ENCODE data around the gene ZBED1. TPM values are rescaled to one million over a fixed set of nuclear protein-coding genes. Genes with fewer than 3 reads are reported as not detected.
"Not testable (repeated sequence)": the region's sequence is repeated elsewhere in the genome, so short reads cannot be mapped to it uniquely, and the experiment has no call there.

ZBED1 gene
- total RNA-seq, 1 donor from 2014 or later = 39.8 TPM

DNA sequence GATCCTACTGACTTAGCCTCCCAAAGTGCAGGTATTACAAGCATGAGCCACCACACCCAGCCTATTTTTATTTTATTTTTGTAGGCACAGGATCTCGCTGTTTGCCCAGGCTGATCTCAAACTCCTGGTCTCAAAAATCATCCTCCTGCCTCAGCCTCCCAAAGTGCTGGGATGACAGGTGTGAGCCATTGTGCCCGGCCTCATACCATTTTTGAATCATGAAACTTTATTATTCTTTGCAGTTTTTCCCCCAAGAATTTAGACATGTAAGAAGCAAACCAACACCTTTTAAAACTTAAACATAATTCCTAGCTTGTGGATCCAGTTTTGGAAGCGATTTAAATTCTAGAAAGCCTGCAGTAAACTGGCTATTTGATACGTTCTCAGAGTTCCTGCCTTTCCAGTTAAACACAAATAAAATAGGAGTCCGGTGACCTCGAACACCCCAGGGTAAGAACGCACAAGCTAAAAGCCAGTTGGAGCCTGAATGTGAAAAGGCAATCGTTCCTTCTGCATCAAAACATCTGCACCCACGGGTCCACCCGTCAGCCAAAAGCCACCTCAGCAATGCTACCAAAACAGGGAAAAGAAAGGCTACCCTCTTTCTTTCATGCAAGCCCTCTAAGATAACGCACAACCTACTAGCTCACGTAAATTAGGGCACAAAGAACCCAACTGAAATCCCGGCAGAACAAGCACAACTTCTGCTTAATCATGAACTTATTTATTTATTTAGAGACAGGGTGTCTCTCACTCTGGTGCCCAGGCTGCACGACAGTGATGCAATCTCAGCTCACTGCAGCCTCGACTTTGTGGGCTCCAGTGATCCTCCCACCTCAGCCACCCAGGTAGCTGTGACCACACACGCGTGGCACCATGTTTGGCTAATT, 39.7 kb downstream of the ZBED1 start:
- H3K9me3 Mint-ChIP-seq; H3K27ac Mint-ChIP-seq; H3K36me3 Mint-ChIP-seq (ENCODE audit: low read depth); H3K4me3 Mint-ChIP-seq; H3K4me1 Mint-ChIP-seq (ENCODE audit: low read depth); intact Hi-C loops (cut with micrococcal nuclease); H3K27me3 Mint-ChIP-seq (ENCODE audit: insufficient read depth); DNase-seq (ENCODE audit: low spot score): not testable (repeated sequence)

- DNase-seq (ENCODE audit: low spot score); H3K9me3 Mint-ChIP-seq; H3K4me1 Mint-ChIP-seq (ENCODE audit: low read depth); H3K27me3 Mint-ChIP-seq (ENCODE audit: insufficient read depth); H3K4me3 Mint-ChIP-seq; H3K36me3 Mint-ChIP-seq (ENCODE audit: low read depth); H3K27ac Mint-ChIP-seq; intact Hi-C loops (cut with micrococcal nuclease): not testable (repeated sequence)
Measured at GRCh38 chrX:2460048-2460447, 40.7 kb downstream of the ZBED1 start.

DNA sequence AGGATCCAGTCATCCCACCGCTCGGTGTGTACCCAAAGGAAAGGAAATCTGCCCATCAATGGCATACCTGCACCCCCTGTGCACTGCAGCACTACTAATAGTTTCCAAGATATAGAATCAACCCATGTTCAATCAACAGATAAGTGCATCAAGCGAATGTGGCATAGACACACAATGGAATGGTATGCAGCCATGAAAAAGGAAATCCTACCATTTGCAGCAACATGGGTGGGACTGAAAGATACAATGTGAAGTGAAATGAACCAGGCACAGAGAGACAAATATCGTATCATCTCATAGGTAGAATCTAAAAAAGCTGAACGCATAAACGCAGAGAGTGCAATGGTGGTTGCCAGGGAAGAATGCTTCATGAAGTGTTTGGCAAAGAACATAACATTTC, 42.5 kb downstream of the ZBED1 start:
- Mint-ChIP-seq H3K36me3 (ENCODE audit: low read depth) (peaks cover 6% of the 10 kb centered on the region), H3K27me3 (ENCODE audit: insufficient read depth) (no peaks in the 10 kb centered on the region), H3K9me3 (peaks cover 5% of the 10 kb centered on the region), H3K4me1 (ENCODE audit: low read depth) (no peaks in the 10 kb centered on the region), H3K27ac (no peak overlapping the region), H3K4me3 (no peak overlapping the region)
- no peak for DNase-seq (ENCODE audit: low spot score)
- intact Hi-C loops (cut with micrococcal nuclease) = no loop called here

DNA sequence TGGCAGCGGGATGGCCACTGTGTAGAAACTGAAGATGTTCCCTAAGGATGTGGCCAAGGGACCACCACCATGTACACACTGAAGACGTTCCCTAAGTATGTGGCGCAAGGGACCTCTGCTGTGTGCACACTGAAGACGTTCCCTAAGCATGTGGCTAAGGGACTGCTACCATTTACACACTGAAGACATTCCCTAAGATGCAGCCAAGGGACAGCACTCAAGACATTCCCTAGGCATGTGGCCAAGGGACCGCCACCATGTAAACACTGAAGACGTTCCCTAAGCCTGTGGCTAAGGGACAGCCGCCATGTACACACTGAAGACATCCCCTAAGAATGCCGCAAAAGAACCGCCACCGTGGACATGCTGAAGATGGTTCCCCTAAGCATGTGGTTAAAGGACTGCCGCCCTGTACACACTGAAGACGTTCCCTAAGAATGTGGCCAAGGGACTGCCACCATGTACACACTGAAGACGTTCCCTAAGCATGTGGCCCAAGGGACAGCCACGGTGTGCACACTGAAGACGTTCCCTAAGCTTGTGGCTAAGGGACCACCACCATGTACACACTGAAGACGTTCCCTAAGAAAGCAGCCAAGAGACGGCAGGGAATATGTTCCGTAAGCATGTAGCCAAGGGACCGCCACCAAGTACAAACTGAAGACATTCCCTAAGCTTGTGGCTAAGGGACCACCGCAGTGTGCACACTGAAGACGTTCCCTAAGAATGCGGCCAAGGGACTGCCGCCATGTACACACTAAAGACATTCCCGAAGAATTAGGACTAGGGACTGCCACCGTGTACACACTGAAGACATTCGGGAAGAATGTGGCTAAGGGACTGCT, 43.3 kb downstream of the ZBED1 start:
- Mint-ChIP-seq H3K27me3 (ENCODE audit: insufficient read depth) (no peaks in the 10 kb centered on the region), H3K9me3 (peaks cover 11% of the 10 kb centered on the region), H3K4me1 (ENCODE audit: low read depth) (no peaks in the 10 kb centered on the region), H3K4me3 (no peak overlapping the region), H3K36me3 (ENCODE audit: low read depth) (peaks cover 6% of the 10 kb centered on the region), H3K27ac (no peak overlapping the region)
- DNase-seq (ENCODE audit: low spot score) = no peak
- intact Hi-C loops (cut with micrococcal nuclease) = no loop called here

DNA sequence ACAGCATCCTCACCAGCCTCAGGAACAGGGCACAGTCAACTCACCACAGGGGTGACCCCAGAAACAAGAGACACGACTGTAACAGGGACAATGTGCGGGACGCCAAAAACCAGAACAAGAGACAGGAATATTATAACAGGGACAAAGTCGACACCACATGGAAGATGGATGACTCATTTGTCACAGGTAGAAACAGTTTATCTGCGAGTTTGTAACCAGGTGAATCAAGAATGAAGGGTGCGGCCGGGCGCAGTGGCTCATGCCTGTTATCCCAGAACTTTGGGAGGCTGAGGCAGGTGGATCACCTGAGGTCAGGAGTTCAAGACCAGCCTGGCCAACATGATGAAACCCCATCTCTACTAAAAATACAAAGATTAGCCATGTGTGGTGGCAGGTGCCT, 44.7 kb downstream of the ZBED1 start:
- peaks cover 13% of the 10 kb centered on the region for H3K9me3 Mint-ChIP-seq
- H3K4me1 Mint-ChIP-seq (ENCODE audit: low read depth); H3K27ac Mint-ChIP-seq; H3K36me3 Mint-ChIP-seq (ENCODE audit: low read depth); H3K27me3 Mint-ChIP-seq (ENCODE audit: insufficient read depth); DNase-seq (ENCODE audit: low spot score); H3K4me3 Mint-ChIP-seq; intact Hi-C loops (cut with micrococcal nuclease): not testable (repeated sequence)

GRCh38 chrX:2454620-2455019, 46.2 kb downstream of the ZBED1 start:
- H3K9me3 Mint-ChIP-seq = peaks cover 13% of the 10 kb centered on the region
- H3K4me3 Mint-ChIP-seq; H3K27ac Mint-ChIP-seq; intact Hi-C loops (cut with micrococcal nuclease); H3K4me1 Mint-ChIP-seq (ENCODE audit: low read depth); H3K27me3 Mint-ChIP-seq (ENCODE audit: insufficient read depth); H3K36me3 Mint-ChIP-seq (ENCODE audit: low read depth); DNase-seq (ENCODE audit: low spot score): not testable (repeated sequence)

GRCh38 chrX:2452799-2453198, 48.0 kb downstream of the ZBED1 start:
- no peaks in the 10 kb centered on the region for H3K4me1 Mint-ChIP-seq (ENCODE audit: low read depth)

DNA sequence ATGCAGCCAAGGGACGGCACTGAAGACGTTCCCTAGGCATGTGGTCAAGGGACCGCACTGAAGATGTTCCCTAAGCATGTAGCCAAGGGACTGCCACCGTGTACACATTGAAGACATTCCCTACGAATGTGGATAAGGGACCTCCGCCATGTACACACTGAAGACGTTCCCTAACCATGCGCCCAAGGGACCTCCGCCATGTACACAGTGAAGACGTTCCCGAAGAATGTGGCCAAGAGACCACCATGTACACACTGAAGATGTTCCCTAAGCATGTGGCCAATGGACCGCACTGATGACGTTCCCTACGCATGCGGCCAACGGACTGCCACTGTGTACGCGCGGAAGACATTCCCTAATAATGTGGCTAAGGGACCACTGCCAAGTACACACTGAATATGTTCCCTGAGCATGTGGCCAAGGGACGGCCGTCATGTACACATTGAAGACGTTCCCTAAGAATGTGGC, 48.4 kb downstream of the ZBED1 start:
- Mint-ChIP-seq H3K27me3 (ENCODE audit: insufficient read depth) (no peaks in the 10 kb centered on the region), H3K27ac (no peak overlapping the region), H3K9me3 (peaks cover 13% of the 10 kb centered on the region), H3K36me3 (ENCODE audit: low read depth) (peaks cover 5% of the 10 kb centered on the region), H3K4me1 (ENCODE audit: low read depth) (no peaks in the 10 kb centered on the region), H3K4me3 (no peak overlapping the region)
- DNase-seq (ENCODE audit: low spot score) = no peak
- intact Hi-C loops (cut with micrococcal nuclease) = no loop called here

More at GRCh38 chrX:2452799-2453198, 48.0 kb downstream of the ZBED1 start:
- H3K27me3 Mint-ChIP-seq (ENCODE audit: insufficient read depth) = no peaks in the 10 kb centered on the region
- no peak for DNase-seq (ENCODE audit: low spot score)
- no peak overlapping the region for H3K27ac Mint-ChIP-seq
- H3K36me3 Mint-ChIP-seq (ENCODE audit: low read depth) = peaks cover 2% of the 10 kb centered on the region
- H3K9me3 Mint-ChIP-seq = peaks cover 9% of the 10 kb centered on the region
- intact Hi-C loops (cut with micrococcal nuclease) = no loop called here
- no peak overlapping the region for H3K4me3 Mint-ChIP-seq

DNA sequence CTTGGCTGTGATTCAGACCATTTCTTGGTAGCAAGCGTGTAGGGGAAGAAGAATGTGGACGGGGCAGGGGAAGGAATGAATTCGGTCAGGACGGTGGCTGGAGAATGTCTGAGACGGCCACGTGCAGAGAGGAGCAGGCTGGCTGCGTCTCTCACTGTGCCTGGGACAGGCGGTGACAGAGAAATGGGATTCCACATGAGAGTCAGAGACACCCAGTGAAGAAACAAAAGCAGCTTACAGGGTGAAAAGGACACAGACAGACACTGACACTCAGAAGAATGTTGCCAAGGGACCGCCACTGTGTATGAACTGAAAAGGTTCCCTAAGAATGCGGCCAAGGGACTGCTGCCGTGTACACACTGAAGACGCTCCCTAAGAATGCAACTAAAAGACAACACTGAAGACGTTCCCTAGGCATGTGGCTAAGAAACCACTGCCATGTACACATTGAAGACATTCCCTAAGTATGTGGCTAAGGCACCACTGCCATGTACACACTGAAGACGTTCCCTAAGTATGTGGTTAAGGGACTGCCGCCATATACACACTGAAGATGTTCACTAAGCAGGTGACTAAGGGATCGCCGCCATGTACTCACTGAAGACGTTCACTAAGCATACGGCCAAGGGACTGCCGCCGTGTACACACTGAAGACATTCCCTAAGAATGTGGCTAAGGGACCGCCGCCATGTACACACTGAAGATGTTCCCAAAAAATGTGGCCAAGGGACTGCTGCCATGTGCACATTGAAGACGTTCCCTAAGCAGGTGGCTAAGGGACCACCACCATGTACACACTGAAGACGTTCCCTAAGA, 49.1 kb downstream of the ZBED1 start:
- Mint-ChIP-seq H3K27ac (no peak overlapping the region), H3K4me3 (no peak overlapping the region), H3K36me3 (ENCODE audit: low read depth) (peaks cover 6% of the 10 kb centered on the region), H3K27me3 (ENCODE audit: insufficient read depth) (no peaks in the 10 kb centered on the region), H3K4me1 (ENCODE audit: low read depth) (no peaks in the 10 kb centered on the region), H3K9me3 (peaks cover 20% of the 10 kb centered on the region)
- intact Hi-C loops (cut with micrococcal nuclease) = no loop called here
- DNase-seq (ENCODE audit: low spot score) = no peak

DNA sequence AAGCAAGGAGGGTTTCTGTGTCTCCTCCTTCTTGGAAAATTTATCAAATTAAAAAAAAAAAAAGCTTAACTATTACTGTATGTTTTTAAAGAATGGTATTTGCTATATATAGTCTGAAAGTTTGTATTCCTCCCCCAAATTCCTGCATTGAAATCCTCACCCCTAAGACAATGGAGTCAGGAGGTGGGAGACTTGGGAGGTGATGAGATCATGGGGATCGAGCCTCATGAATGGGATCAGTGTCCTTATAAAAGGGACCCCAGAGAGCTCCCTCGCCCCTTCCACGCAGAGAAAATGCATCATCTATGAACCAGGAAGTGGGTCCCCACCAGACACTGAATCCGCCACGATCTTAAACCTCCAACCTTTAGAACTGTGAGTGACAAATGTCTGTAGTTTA, 50.1 kb downstream of the ZBED1 start:
- Mint-ChIP-seq H3K4me3 (no peak overlapping the region), H3K9me3 (peaks cover 25% of the 10 kb centered on the region), H3K36me3 (ENCODE audit: low read depth) (peaks cover 4% of the 10 kb centered on the region), H3K27ac (no peak overlapping the region), H3K27me3 (ENCODE audit: insufficient read depth) (no peaks in the 10 kb centered on the region), H3K4me1 (ENCODE audit: low read depth) (no peaks in the 10 kb centered on the region)
- intact Hi-C loops (cut with micrococcal nuclease) = no loop called here
- DNase-seq (ENCODE audit: low spot score) = no peak

GRCh38 chrX:2449135-2449886, 51.5 kb downstream of the ZBED1 start:
- no peak for DNase-seq (ENCODE audit: low spot score)
- Mint-ChIP-seq H3K4me1 (ENCODE audit: low read depth) (no peaks in the 10 kb centered on the region), H3K4me3 (no peak overlapping the region), H3K9me3 (peaks cover 25% of the 10 kb centered on the region), H3K27ac (no peak overlapping the region), H3K36me3 (ENCODE audit: low read depth) (peaks cover 4% of the 10 kb centered on the region), H3K27me3 (ENCODE audit: insufficient read depth) (no peaks in the 10 kb centered on the region)
- intact Hi-C loops (cut with micrococcal nuclease) = no loop called here

GRCh38 chrX:2447484-2447883, 53.3 kb downstream of the ZBED1 start:
- no peaks in the 10 kb centered on the region for H3K27me3 Mint-ChIP-seq (ENCODE audit: insufficient read depth)
- intact Hi-C loops (cut with micrococcal nuclease) = no loop called here
- H3K4me3 Mint-ChIP-seq = no peak overlapping the region
- no peaks in the 10 kb centered on the region for H3K4me1 Mint-ChIP-seq (ENCODE audit: low read depth)
- H3K36me3 Mint-ChIP-seq (ENCODE audit: low read depth) = peaks cover 4% of the 10 kb centered on the region
- no peak overlapping the region for H3K27ac Mint-ChIP-seq
- DNase-seq (ENCODE audit: low spot score) = no peak
- H3K9me3 Mint-ChIP-seq = peaks cover 18% of the 10 kb centered on the region
